Trophoblast cell (in vitro differentiated cells and primary cell): ENCODE data around the gene LRRC25.

Experiments
- DNase-seq, 2 donors: peaks; one replicate each; pipeline ENCODE4 v3.0.0-alpha.2; 2016
- H2AFZ ChIP-seq: 2 replicates; pipeline ENCODE4 v1.6.1; 2013; ENCODE audit warnings: low read length, moderate library complexity, mild to moderate bottlenecking; ENCODE audit not compliant: insufficient read depth, poor library complexity
- H2AK5ac ChIP-seq: 2 replicates; pipeline ENCODE4 v1.6.1; 2013; ENCODE audit warnings: mild to moderate bottlenecking, low read length
- H2BK120ac ChIP-seq: 2 replicates; pipeline ENCODE4 v1.6.1; 2013; ENCODE audit warnings: low read length, mild to moderate bottlenecking, moderate library complexity; ENCODE audit not compliant: insufficient read depth, poor library complexity
- H2BK12ac ChIP-seq: 2 replicates; pipeline ENCODE4 v1.6.1; 2013; ENCODE audit warnings: mild to moderate bottlenecking, low read length, moderate library complexity
- H2BK5ac ChIP-seq: 2 replicates; pipeline ENCODE4 v1.6.1; 2013; ENCODE audit warnings: low read length, low read depth, moderate library complexity, mild to moderate bottlenecking; ENCODE audit not compliant: poor library complexity
- H3K14ac ChIP-seq: 2 replicates; pipeline ENCODE4 v1.6.1; 2013; ENCODE audit warnings: mild to moderate bottlenecking, low read length
- H3K18ac ChIP-seq: 2 replicates; pipeline ENCODE4 v1.6.1; 2013; ENCODE audit warnings: mild to moderate bottlenecking, low read length
- H3K23ac ChIP-seq: 2 replicates; pipeline ENCODE4 v1.6.1; 2013; ENCODE audit warnings: low read length
- H3K27ac ChIP-seq: 2 replicates; pipeline ENCODE4 v1.5.1; 2013; ENCODE audit warnings: low read depth, mild to moderate bottlenecking, inconsistent platforms, low read length, moderate library complexity
- H3K27me3 ChIP-seq: 2 replicates; pipeline ENCODE4 v1.6.1; 2013; ENCODE audit warnings: inconsistent platforms, mild to moderate bottlenecking, low read length, moderate library complexity; ENCODE audit not compliant: insufficient read depth
- H3K36me3 ChIP-seq, 2 experiments: 1 replicate in 1 of 2; 2 replicates in 1 of 2; pipeline ENCODE4 v1.6.1; 2013; ENCODE audit warnings: low read length in 2 of 2, mild to moderate bottlenecking in 2 of 2, moderate library complexity in 1 of 2; ENCODE audit not compliant: insufficient read depth in 2 of 2, control insufficient read depth in 1 of 2
- H3K4ac ChIP-seq: 2 replicates; pipeline ENCODE4 v1.6.1; 2013; ENCODE audit warnings: low read depth, mild to moderate bottlenecking, low read length, moderate library complexity
- H3K4me1 ChIP-seq, 2 experiments: 1 replicate in 1 of 2; 2 replicates in 1 of 2; pipeline ENCODE4 v1.6.1; 2013; ENCODE audit warnings: low read length in 2 of 2, mild to moderate bottlenecking in 2 of 2, moderate library complexity in 1 of 2; ENCODE audit not compliant: insufficient read depth in 2 of 2, control insufficient read depth in 1 of 2
- H3K4me2 ChIP-seq: 2 replicates; pipeline ENCODE4 v1.6.1; 2013; ENCODE audit warnings: inconsistent platforms, mild to moderate bottlenecking, low read length, moderate library complexity
- H3K4me3 ChIP-seq: 2 replicates; pipeline ENCODE4 v1.5.1; 2013; ENCODE audit warnings: mild to moderate bottlenecking, low read depth, low read length, inconsistent platforms
- H3K79me1 ChIP-seq: one replicate; pipeline ENCODE4 v1.6.1; 2013; ENCODE audit warnings: low read length
- H3K79me2 ChIP-seq: 2 replicates; pipeline ENCODE4 v1.6.1; 2013; ENCODE audit warnings: low read length, mild to moderate bottlenecking; ENCODE audit not compliant: control insufficient read depth, insufficient read depth, poor library complexity
- H3K9ac ChIP-seq: 2 replicates; pipeline ENCODE4 v1.6.1; 2013; ENCODE audit warnings: mild to moderate bottlenecking, low read length
- H3K9me3 ChIP-seq: 2 replicates; pipeline ENCODE4 v1.6.1; 2013; ENCODE audit warnings: low read depth, mild to moderate bottlenecking, control low read depth, inconsistent platforms, low read length; ENCODE audit not compliant: insufficient read depth
- H4K12ac ChIP-seq: 2 replicates; pipeline ENCODE4 v1.6.1; 2013; ENCODE audit warnings: low read depth, mild to moderate bottlenecking, low read length, moderate library complexity
- H4K8ac ChIP-seq: 2 replicates; pipeline ENCODE4 v1.6.1; 2013; ENCODE audit warnings: low read depth, mild to moderate bottlenecking, low read length, moderate library complexity
- H4K91ac ChIP-seq: one replicate; pipeline ENCODE4 v1.6.1; 2013; ENCODE audit warnings: low read depth, mild to moderate bottlenecking, low read length, moderate library complexity
- WGBS: extraction: QIAGEN DNeasy Blood & Tissue Kit; methylation state at CpG from one replicate; pipeline ENCODE4 v1.1.7; 2013; ENCODE audit warnings: missing lambda C conversion rate; ENCODE audit not compliant: insufficient read length, insufficient coverage; ENCODE audit errors: extremely low coverage; 5-methylcytosine and 5-hydroxymethylcytosine counted together

Gene LRRC25

GRCh38 chr19:18437491-18438330, 40.3 kb upstream of the LRRC25 start, which contains the start of gene ISYNA1:
ISYNA1 (minus strand) TSS chr19:18438133; CDS start chr19:18437979, 154 bp downstream.
- Histone ChIP-seq H3K4me1 (peaks cover 37 to 59% of the 10 kb centered on the region in 2 experiments), H3K36me3 (peaks cover 23 to 24% of the 10 kb centered on the region in 2 experiments), H3K18ac (peak within 1 kb of the TSS; percentile 98), H3K4me2 (peak within 1 kb of the TSS; percentile 79), H2BK5ac (peak within 1 kb of the TSS; percentile 96), H3K4me3 (peak within 1 kb of the TSS; percentile 93), H3K27ac (peak within 1 kb of the TSS; percentile 97), H4K8ac (peak within 1 kb of the TSS; percentile 96), H3K79me1 (peaks cover 39% of the 10 kb centered on the region), H3K4ac (peak within 1 kb of the TSS; percentile 87), H2AK5ac (peak within 1 kb of the TSS; percentile 97), H2BK120ac (peak within 1 kb of the TSS; percentile 98), H4K91ac (peak within 1 kb of the TSS; percentile 99), H3K9me3 (peaks cover 2% of the 10 kb centered on the region), H3K27me3 (no peaks in the 10 kb centered on the region), H3K14ac (peak within 1 kb of the TSS; percentile 84), H3K23ac (no peak within 1 kb of the TSS), H2BK12ac (peak within 1 kb of the TSS; percentile 63), H3K9ac (peak within 1 kb of the TSS; percentile 86), H2AFZ (peak within 1 kb of the TSS; percentile 85), H3K79me2 (peaks cover 16% of the 10 kb centered on the region), H4K12ac (peak within 1 kb of the TSS; percentile 65)
- peak in 1 of 2 donors; percentile 57 for DNase-seq
- no CpG with 5 or more reads among the region's 99 CpGs for WGBS

DNA sequence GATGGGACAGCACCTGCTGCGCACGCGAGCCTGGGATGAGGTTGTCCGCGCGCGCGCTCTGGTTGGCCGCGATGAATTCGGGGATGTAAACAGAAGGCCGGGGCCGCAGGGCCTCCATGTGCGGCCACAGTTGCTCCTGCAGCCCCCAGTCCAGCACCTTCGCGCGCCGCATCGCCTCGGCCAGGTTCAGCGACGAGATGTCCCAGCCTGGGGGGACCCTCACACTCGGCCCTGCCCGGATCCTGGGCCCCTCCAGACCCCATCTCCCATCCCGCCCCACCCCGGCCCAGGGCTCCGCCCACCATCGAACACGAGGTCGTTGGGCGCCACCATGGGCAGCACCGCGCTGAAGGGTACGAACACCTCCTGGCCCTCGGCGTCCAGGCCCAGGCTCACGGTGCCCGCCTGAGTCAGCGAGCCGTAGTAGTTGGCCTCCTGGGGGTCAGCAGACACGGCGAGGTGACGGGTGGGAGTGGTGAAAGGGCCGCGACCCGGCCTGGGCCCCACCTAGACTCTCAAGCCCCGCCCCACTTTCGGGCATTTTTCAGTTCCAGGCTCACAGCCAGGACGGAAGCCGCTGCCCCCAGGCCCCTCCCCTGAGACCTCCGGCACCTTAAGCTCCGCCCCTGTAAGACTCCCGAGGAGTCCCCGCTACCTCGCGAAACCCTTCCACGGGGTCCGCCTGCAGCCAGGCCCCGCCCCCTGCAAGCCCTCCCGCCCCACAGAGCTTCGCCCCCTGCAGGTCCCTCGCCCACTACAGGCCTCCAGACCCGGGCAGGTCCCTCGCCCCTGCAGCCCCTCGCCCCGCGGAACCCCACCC, 39.5 kb upstream of the LRRC25 start:
- Histone ChIP-seq H3K14ac (peak overlapping the region; percentile 74), H2AFZ (peak overlapping the region; percentile 15), H3K9ac (peak overlapping the region; percentile 59), H3K79me2 (peaks cover 16% of the 10 kb centered on the region), H3K27me3 (no peaks in the 10 kb centered on the region), H3K4me2 (peak overlapping the region; percentile 79), H2BK12ac (no peak overlapping the region), H3K18ac (peak overlapping the region; percentile 68), H3K79me1 (peaks cover 41% of the 10 kb centered on the region), H3K23ac (no peak overlapping the region), H3K9me3 (peaks cover 2% of the 10 kb centered on the region), H4K91ac (no peak overlapping the region), H3K4ac (peak overlapping the region; percentile 59), H4K8ac (peak overlapping the region; percentile 12), H3K4me1 (peaks cover 39 to 62% of the 10 kb centered on the region in 2 experiments), H2AK5ac (peak overlapping the region; percentile 61), H2BK5ac (peak overlapping the region; percentile 36), H3K27ac (peak overlapping the region; percentile 57), H2BK120ac (no peak overlapping the region), H4K12ac (no peak overlapping the region), H3K4me3 (peak overlapping the region; percentile 82), H3K36me3 (peaks cover 23 to 24% of the 10 kb centered on the region in 2 experiments)
- peak; percentile 76 to 80 for DNase-seq
- no CpG with 5 or more reads among the region's 67 CpGs for WGBS

DNA sequence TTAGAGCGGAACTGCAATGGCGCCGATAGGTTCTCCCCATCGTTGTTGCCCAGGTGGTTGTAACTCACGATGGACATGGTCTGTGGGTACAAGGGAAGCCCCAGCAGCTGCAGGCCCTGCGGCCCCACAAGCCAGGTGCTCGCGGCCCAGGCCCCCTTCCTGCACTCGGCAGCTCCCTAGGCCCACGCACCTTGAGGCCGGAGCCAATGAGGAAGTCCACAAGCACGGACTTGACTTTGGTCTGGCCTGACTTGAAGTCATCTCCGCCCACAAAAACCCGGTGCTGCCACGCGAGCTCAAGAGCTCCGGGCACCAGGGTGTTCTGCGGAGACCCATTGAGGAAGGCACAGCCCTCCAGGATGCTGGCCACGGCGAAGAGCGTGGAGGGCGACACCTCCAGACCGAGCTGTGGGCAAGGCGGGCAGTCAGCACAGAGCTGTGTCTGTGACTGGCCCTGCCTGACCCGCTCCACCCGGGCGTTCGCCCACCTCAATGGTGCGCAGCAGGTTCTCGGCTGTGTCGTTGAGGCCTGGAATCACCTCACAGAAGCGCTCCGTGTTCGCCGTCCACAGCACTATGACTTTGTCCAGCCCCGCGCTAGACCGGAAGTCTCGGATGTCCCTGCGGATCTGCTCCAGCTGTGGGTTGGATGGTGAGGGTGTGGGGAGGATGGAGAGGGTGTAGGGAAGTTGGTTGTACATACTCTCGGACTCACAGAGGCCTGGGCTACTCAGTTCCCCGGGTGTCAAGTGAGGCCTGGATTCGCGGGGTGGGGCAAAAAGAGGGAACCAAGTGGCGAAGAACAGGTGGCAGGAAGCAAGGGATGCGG, 38.6 kb upstream of the LRRC25 start:
- Histone ChIP-seq H3K79me2 (peaks cover 16% of the 10 kb centered on the region), H2AFZ (no peak overlapping the region), H3K18ac (peak overlapping the region; percentile 10), H3K4ac (peak overlapping the region; percentile 59), H3K4me3 (no peak overlapping the region), H3K27me3 (no peaks in the 10 kb centered on the region), H3K14ac (no peak overlapping the region), H2AK5ac (no peak overlapping the region), H3K27ac (no peak overlapping the region), H3K4me2 (peak overlapping the region; percentile 79), H2BK120ac (no peak overlapping the region), H3K23ac (no peak overlapping the region), H3K9ac (no peak overlapping the region), H3K4me1 (peaks cover 39 to 55% of the 10 kb centered on the region in 2 experiments), H4K8ac (no peak overlapping the region), H3K36me3 (peaks cover 23 to 24% of the 10 kb centered on the region in 2 experiments), H4K12ac (no peak overlapping the region), H3K79me1 (peaks cover 41% of the 10 kb centered on the region), H3K9me3 (peaks cover 2% of the 10 kb centered on the region), H4K91ac (no peak overlapping the region), H2BK5ac (no peak overlapping the region), H2BK12ac (no peak overlapping the region)
- no CpG with 5 or more reads among the region's 46 CpGs for WGBS
- peak in 1 of 2 donors; percentile 22 for DNase-seq
